RWPE1 (cell line): ENCODE results near the gene PIAS1.
"Not testable (repeated sequence)": the region's sequence is repeated elsewhere in the genome, so short reads cannot be mapped to it uniquely, and the experiment has no call there.

Source experiments
- CTCF ChIA-PET: fragments of 350-600 bp; sonication (Branson Sonifier 250); formaldehyde crosslinking; extraction: SDS; loops from one replicate; lab custom pipeline; 2021; lab: Yijun Ruan, JAX
- POLR2A ChIA-PET: fragments of 400-600 bp; formaldehyde crosslinking; extraction: SDS; loops from one replicate; lab custom pipeline; 2020; ENCODE audit warnings: antibody characterized with exemption; ENCODE audit not compliant: low non-redundant PET; lab: Yijun Ruan, JAX
- DNase-seq: peaks from one replicate; pipeline ENCODE4 v3.0.0; 2012; ENCODE audit warnings: low spot score
- H3K27ac ChIP-seq: fragments of 450-650 bp; 2 replicates; pipeline ENCODE4 v1.5.1; 2017
- TF ChIP-seq, protein P1 (sequence below): fragments of 450-650 bp; conservative IDR thresholded peaks from 2 replicates; pipeline ENCODE4 v1.5.1; 2017; ENCODE audit warnings: low read depth, mild to moderate bottlenecking

The PIAS1 gene

DNA sequence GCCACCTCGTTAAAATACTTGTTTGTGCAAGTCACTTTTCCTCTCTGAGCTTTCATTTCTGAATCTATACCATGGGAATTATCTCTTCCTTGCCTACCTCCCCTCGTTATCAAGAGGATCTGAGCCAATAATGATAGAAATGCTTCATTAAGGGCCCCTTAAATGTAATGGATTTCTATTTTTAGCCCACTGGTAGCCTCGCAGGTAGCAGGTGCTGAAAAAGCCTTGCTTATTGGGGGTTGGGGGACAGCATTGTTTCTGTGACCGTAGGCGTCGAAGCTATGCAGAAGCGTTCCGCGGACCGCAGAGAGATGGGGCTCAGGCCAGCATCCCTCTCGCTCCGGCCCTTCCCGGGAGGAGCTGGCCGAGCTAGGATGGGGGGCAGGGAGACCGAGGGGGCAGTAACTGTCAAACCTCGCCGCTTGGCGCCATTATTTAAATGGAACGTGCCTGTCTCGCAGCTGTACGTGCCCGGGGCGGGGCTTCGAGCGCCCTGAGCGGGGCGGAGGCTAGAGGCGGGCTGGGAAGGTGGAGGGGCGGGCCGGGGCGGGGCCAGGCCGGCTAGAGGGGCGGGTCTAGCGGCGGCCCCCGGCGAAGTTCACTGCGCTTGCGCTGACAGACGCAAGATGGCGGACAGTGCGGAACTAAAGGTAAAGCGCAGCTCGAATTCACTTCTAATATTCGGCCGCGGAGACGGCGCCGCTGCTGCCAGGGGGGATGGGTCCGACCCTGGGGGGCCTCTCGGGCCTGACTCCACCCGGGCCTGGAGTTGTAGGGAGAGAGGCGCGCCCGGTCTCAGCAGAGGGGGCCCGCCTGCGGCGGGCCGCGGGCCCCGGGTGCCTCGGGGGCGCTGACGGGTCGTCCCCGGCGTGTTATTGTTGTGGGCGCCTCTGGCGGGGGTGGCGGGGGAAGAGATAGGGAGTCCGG is at the start of gene PIAS1:
Gene PIAS1 (plus strand): TSS at position 615 of the 927 bp plus-strand sequence. CDS start 12 bp downstream, at position 627.
- TF ChIP-seq, protein P1, sequence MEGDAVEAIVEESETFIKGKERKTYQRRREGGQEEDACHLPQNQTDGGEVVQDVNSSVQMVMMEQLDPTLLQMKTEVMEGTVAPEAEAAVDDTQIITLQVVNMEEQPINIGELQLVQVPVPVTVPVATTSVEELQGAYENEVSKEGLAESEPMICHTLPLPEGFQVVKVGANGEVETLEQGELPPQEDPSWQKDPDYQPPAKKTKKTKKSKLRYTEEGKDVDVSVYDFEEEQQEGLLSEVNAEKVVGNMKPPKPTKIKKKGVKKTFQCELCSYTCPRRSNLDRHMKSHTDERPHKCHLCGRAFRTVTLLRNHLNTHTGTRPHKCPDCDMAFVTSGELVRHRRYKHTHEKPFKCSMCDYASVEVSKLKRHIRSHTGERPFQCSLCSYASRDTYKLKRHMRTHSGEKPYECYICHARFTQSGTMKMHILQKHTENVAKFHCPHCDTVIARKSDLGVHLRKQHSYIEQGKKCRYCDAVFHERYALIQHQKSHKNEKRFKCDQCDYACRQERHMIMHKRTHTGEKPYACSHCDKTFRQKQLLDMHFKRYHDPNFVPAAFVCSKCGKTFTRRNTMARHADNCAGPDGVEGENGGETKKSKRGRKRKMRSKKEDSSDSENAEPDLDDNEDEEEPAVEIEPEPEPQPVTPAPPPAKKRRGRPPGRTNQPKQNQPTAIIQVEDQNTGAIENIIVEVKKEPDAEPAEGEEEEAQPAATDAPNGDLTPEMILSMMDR, result no peak
- peak within 1 kb of the TSS; percentile 91 for H3K27ac ChIP-seq
- ChIA-PET POLR2A (no interaction called here), CTCF (interaction anchor here (0.6 kb wide), 2 partner anchors 101 to 1137 kb away, joined by 3 to 4 read pairs; no protein-coding TSS in a partner anchor)
- DNase-seq, result peak; percentile 96

DNA sequence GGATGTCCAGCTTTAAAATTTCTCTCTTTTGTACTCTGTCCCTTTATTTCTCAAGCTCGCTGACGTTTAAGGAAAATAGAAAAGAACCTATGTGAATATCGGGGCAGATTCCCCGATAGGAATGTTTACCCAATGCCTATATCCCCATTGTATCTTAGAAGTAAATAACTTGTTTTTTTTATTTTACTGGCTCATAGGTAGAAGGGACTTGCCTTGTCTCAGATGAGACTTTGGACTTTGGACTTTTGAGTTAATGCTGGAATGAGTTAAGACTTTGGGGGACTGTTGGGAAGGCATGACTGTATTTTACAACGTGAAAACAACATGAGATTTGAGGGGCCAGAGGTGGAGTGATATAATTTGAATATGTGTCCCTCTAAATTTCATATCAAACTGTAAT is 46.5 kb upstream of the PIAS1 start:
- DNase-seq, CTCF ChIA-PET, POLR2A ChIA-PET, H3K27ac ChIP-seq: not testable (repeated sequence)

DNA sequence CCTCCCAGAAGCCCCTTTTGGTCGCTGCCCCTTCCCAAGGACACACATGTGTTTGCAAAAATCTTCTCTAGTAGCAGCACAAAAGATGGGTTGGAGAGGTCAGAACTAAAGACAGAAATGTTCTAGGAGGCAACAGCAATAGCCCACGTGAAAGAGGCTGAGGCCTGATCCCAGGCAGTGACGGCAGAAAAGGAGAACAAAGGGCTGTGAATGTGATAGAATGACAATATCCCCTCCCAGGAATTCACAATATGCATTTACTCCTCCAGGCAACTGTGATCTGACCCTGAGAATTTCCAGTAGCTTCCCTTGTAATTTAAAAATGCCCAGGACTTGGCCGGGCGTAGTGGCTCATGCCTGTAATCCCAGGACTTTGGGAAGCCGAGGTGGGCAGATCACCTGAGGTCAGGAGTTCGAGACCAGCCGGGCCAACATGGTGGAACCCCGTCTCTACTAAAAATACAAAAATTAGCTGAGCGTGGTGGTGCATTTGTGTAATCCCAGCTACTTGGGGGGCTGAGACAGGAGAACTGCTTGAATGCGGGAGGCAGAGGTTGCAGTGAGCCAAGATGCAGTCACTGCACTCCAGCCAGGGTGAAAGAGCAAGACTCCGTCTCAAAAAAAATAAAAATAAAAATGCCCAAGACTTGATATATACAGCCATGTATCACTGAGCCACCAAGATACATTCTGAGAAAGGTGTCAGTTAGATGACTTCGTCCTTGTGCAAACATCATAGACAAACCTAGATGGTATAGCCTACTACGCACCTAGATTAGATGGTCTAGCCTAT is 43.6 kb upstream of the PIAS1 start:
- ChIA-PET POLR2A (no interaction called here), CTCF (interaction anchor here (0.6 kb wide), 1 partner anchor 18 kb away, joined by 5 read pairs; no protein-coding TSS in a partner anchor)
- TF ChIP-seq, protein P1, result no peak
- no peak overlapping the region for H3K27ac ChIP-seq
- no peak for DNase-seq

DNA sequence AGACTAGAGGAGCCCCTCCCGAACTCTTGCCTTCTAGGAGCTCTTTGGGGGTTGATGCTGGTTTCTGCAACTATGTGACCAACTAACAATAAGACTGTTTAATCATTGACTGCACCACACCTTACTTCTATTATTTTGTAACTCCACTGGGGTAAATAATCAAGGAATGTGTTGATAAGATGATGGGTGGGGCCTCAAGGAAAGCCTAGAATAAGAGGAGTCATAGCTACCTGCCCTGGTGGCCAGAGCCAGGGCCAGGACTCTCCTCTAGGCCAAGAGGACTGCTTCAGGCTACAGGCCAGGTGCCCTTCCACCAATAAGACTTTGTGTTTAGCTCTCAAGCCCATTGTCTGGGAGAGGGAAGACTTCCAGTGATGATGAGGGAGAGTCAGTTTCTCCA is 41.2 kb upstream of the PIAS1 start:
- ChIA-PET POLR2A (interaction anchor here (0.6 kb wide), 1 partner anchor 45 kb away, joined by 3 read pairs; no protein-coding TSS in a partner anchor), CTCF (no interaction called here)
- H3K27ac ChIP-seq, result no peak overlapping the region
- TF ChIP-seq, protein P1, result no peak
- DNase-seq, result no peak

DNA sequence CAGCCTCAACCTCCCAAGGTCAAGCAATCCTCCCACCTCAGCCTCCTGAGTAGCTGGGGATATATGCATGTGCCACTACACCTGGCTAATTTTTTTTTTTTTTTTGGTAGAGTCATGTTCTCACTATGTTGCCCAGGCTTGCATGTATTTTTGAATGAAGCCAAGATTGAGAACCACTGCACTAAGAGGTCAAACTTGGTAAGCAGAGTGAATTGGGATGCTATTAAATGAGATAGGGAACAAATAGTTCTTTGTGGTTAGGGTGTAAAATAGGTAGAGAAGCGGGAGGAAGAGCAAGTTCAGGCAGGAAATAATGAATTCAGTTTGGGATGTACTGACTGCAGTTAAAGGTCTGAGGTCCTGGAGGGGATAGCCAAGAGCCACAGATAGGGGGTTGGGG is 39.9 kb upstream of the PIAS1 start:
- no peak overlapping the region for H3K27ac ChIP-seq
- TF ChIP-seq, protein P1, result no peak
- POLR2A ChIA-PET, result no interaction called here
- DNase-seq, result peak; percentile 26
- CTCF ChIA-PET, result interaction anchor here (0.6 kb wide), 1 partner anchor 29 kb away, joined by 3 read pairs; no protein-coding TSS in a partner anchor

DNA sequence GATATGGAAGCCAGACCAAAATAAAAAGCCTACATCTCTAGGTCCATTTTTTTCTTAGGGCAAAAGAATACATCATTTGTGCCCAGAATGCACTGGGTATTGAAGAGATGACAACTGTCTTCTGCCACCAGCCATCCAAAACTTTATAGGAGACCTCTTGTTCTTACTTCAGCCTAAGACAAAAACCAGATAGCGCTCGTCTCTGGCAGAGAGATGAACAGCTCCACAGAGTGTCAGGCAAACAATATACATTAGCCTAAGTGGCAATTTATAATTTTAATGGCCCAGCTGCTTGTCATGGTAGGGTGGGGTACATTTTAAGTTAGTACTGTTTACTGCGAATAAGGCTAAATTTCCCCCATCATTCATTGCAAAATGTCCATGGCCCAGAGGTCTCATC is 38.9 kb upstream of the PIAS1 start:
- CTCF ChIA-PET, result interaction anchor here (1.0 kb wide), 1 partner anchor 9 kb away, joined by 8 read pairs; no protein-coding TSS in a partner anchor
- TF ChIP-seq, protein P1, result no peak

More for the DNA sequence above, 38.9 kb upstream of the PIAS1 start:
- POLR2A ChIA-PET, result no interaction called here
- H3K27ac ChIP-seq, result no peak overlapping the region
- DNase-seq, result no peak
